Measurements from ENCODE around the gene CRACR2B.

The CRACR2B gene

GRCh38 chr11:792535-792821 is 35.2 kb upstream of the CRACR2B start:
- H3K27me3 ChIP-seq (ENCODE audit: insufficient read depth, low read length, poor library complexity, severe bottlenecking), result no peaks in the 10 kb centered on the region
- no peak for TF ChIP-seq CTCF (conservative IDR thresholded peaks at IDR 0.05; ENCODE audit: low read length)
- no peak for TF ChIP-seq EZH2phosphoT487 (IDR thresholded peaks at IDR 0.05; ENCODE audit: borderline replicate concordance)
- H3K36me3 ChIP-seq (ENCODE audit: insufficient read depth, low read length), result no peaks in the 10 kb centered on the region
- H3K4me3 ChIP-seq (ENCODE audit: low read length, poor library complexity, severe bottlenecking), result no peak overlapping the region
- peaks cover 14% of the 10 kb centered on the region for H4K20me1 ChIP-seq (ENCODE audit: insufficient read depth, low read length, poor library complexity, severe bottlenecking)
- H3K9ac ChIP-seq (ENCODE audit: low read depth, low read length, poor library complexity, severe bottlenecking), result no peak overlapping the region
- H3K9me2 ChIP-seq (replicated peaks; ENCODE audit: low read depth, low read length), result no peaks in the 10 kb centered on the region
- peaks cover 3% of the 10 kb centered on the region; the same call in 1 of the 2 replicates for H3F3A ChIP-seq (ENCODE audit: low read depth)
- no peak overlapping the region for H3K4me2 ChIP-seq (ENCODE audit: low read depth, low read length, poor library complexity, severe bottlenecking)
- H3K79me2 ChIP-seq (ENCODE audit: insufficient read depth, low read length), result peaks cover 19% of the 10 kb centered on the region; the same call in 1 of the 2 replicates
- H2AFZ ChIP-seq (ENCODE audit: low read length), result no peak overlapping the region
- peaks cover 17% of the 10 kb centered on the region for H3K4me1 ChIP-seq (ENCODE audit: insufficient read depth, low read length, poor library complexity, severe bottlenecking)
- H3K9me3 ChIP-seq (ENCODE audit: insufficient read depth, low read depth, low read length), result no peaks in the 10 kb centered on the region

GRCh38 chr11:792873-793272 is 34.8 kb upstream of the CRACR2B start:
- Histone ChIP-seq H3K9ac (ENCODE audit: low read depth, low read length, poor library complexity, severe bottlenecking) (no peak overlapping the region), H3K4me2 (ENCODE audit: low read depth, low read length, poor library complexity, severe bottlenecking) (no peak overlapping the region), H3K36me3 (ENCODE audit: insufficient read depth, low read length) (no peaks in the 10 kb centered on the region), H3K27me3 (ENCODE audit: insufficient read depth, low read length, poor library complexity, severe bottlenecking) (no peaks in the 10 kb centered on the region), H2AFZ (ENCODE audit: low read length) (no peak overlapping the region), H3K9me2 (replicated peaks; ENCODE audit: low read depth, low read length) (no peaks in the 10 kb centered on the region), H3K9me3 (ENCODE audit: insufficient read depth, low read depth, low read length) (no peaks in the 10 kb centered on the region), H4K20me1 (ENCODE audit: insufficient read depth, low read length, poor library complexity, severe bottlenecking) (peaks cover 14% of the 10 kb centered on the region), H3K4me3 (ENCODE audit: low read length, poor library complexity, severe bottlenecking) (no peak overlapping the region), H3K4me1 (ENCODE audit: insufficient read depth, low read length, poor library complexity, severe bottlenecking) (peaks cover 17% of the 10 kb centered on the region), H3K79me2 (ENCODE audit: insufficient read depth, low read length) (peaks cover 19% of the 10 kb centered on the region; the same call in 1 of the 2 replicates), H3F3A (ENCODE audit: low read depth) (peaks cover 3% of the 10 kb centered on the region; the same call in 1 of the 2 replicates)
- TF ChIP-seq EZH2phosphoT487 (IDR thresholded peaks at IDR 0.05; ENCODE audit: borderline replicate concordance), result no peak
- TF ChIP-seq CTCF (conservative IDR thresholded peaks at IDR 0.05; ENCODE audit: low read length), result no peak

- Histone ChIP-seq H2AFZ (ENCODE audit: low read length) (no peak overlapping the region), H3K4me3 (ENCODE audit: low read length, poor library complexity, severe bottlenecking) (no peak overlapping the region), H4K20me1 (ENCODE audit: insufficient read depth, low read length, poor library complexity, severe bottlenecking) (peaks cover 14% of the 10 kb centered on the region), H3K4me1 (ENCODE audit: insufficient read depth, low read length, poor library complexity, severe bottlenecking) (peaks cover 17% of the 10 kb centered on the region), H3K79me2 (ENCODE audit: insufficient read depth, low read length) (peaks cover 19% of the 10 kb centered on the region; the same call in 1 of the 2 replicates), H3K36me3 (ENCODE audit: insufficient read depth, low read length) (no peaks in the 10 kb centered on the region), H3K4me2 (ENCODE audit: low read depth, low read length, poor library complexity, severe bottlenecking) (no peak overlapping the region), H3F3A (ENCODE audit: low read depth) (peaks cover 3% of the 10 kb centered on the region; the same call in 1 of the 2 replicates), H3K9me3 (ENCODE audit: insufficient read depth, low read depth, low read length) (no peaks in the 10 kb centered on the region), H3K9ac (ENCODE audit: low read depth, low read length, poor library complexity, severe bottlenecking) (no peak overlapping the region), H3K9me2 (replicated peaks; ENCODE audit: low read depth, low read length) (no peaks in the 10 kb centered on the region), H3K27me3 (ENCODE audit: insufficient read depth, low read length, poor library complexity, severe bottlenecking) (no peaks in the 10 kb centered on the region)
- TF ChIP-seq CTCF (conservative IDR thresholded peaks at IDR 0.05; ENCODE audit: low read length) (no peak), EZH2phosphoT487 (IDR thresholded peaks at IDR 0.05; ENCODE audit: borderline replicate concordance) (no peak)
Observed at GRCh38 chr11:793556-793955, 34.2 kb upstream of the CRACR2B start.

All from Loucy (cell line).